Measurements from ENCODE around the gene SCTR. TPM values are rescaled to one million over a fixed set of nuclear protein-coding genes. Genes with fewer than 3 reads are reported as not detected.

Gene SCTR
- total RNA-seq, 1 experiment from 2014 or later: not detected

DNA sequence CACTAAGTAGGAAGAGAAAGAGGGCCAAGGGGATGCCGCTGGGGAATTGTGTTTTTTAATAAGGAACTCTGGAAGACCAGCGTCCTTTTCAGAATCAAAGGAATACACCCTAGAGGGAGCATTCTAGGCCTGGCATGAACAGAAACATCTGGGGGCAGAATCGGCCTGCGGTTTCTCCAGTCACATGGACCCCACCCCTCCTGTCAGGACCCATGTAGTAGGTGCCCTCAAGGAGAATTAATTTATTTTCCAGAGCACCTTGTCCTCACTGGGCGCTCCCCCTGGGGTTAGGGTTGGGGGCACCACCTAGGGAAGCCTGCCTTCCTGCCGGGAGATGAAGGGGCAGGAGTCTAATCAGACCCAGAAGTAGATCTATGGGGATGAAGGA is 48.4 kb downstream of the SCTR start:
- Mint-ChIP-seq H3K4me1 (ENCODE audit: insufficient read depth, unreplicated experiment) (peaks cover 5% of the 10 kb centered on the region), H3K27me3 (ENCODE audit: insufficient read depth, unreplicated experiment) (no peaks in the 10 kb centered on the region), H3K9me3 (ENCODE audit: unreplicated experiment) (no peaks in the 10 kb centered on the region), H3K27ac (ENCODE audit: low read depth, unreplicated experiment) (no peak overlapping the region), H3K36me3 (ENCODE audit: insufficient read depth, unreplicated experiment) (no peaks in the 10 kb centered on the region), H3K4me3 (ENCODE audit: unreplicated experiment) (no peak overlapping the region)
- ChIA-PET CTCF (interaction anchor here (0.6 to 8.0 kb wide), 32 partner anchors 9 to 600 kb away, joined by 3 to 124 read pairs (median 5); partner anchors contain the start of gene TMEM37), POLR2A (interaction anchor here (0.8 to 1.3 kb wide), 4 partner anchors 9 to 70 kb away, joined by 3 to 7 read pairs (median 6); no protein-coding TSS in a partner anchor)
- TF ChIP-seq, protein P1, sequence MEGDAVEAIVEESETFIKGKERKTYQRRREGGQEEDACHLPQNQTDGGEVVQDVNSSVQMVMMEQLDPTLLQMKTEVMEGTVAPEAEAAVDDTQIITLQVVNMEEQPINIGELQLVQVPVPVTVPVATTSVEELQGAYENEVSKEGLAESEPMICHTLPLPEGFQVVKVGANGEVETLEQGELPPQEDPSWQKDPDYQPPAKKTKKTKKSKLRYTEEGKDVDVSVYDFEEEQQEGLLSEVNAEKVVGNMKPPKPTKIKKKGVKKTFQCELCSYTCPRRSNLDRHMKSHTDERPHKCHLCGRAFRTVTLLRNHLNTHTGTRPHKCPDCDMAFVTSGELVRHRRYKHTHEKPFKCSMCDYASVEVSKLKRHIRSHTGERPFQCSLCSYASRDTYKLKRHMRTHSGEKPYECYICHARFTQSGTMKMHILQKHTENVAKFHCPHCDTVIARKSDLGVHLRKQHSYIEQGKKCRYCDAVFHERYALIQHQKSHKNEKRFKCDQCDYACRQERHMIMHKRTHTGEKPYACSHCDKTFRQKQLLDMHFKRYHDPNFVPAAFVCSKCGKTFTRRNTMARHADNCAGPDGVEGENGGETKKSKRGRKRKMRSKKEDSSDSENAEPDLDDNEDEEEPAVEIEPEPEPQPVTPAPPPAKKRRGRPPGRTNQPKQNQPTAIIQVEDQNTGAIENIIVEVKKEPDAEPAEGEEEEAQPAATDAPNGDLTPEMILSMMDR (IDR thresholded peaks at IDR 0.05; ENCODE audit: unreplicated experiment): no peak
- no peak for DNase-seq (ENCODE audit: unreplicated experiment)
- intact Hi-C loops (cut with micrococcal nuclease): loop anchor here (1.0 to 5.0 kb wide), 3 partner anchors 69 to 594 kb away; no protein-coding TSS in a partner anchor
- no TSS peak for BruUV-seq (replicated peaks)

DNA sequence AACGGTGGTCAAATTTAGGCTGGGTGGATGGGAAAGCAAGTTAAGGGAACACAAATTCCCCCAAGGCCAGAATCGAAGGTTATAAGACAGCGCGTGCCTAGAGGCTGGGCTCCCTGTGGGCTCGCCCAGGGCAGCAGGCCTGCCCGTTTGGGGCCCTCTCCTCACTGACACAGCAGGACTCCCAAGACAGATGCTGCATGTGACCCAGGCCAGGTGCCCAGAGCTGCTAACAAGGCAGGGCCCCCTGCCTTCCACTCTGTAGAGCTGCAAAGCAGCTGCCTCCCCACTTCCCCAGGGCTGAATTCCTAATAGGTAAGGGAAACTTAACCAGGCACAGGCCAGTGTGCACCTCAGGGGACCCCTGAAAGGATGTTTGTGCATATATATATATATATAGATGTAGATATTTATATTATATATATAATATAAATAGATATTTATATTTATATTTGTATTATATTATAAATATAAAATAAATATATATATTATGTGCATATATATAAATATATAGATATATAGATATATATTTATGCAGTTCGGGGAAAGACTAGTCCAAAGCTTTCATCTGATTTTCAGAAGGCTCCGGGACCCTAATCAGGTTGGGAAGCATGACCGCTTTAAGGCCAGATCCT is 48.9 kb downstream of the SCTR start:
- POLR2A ChIA-PET: no interaction called here

DNA sequence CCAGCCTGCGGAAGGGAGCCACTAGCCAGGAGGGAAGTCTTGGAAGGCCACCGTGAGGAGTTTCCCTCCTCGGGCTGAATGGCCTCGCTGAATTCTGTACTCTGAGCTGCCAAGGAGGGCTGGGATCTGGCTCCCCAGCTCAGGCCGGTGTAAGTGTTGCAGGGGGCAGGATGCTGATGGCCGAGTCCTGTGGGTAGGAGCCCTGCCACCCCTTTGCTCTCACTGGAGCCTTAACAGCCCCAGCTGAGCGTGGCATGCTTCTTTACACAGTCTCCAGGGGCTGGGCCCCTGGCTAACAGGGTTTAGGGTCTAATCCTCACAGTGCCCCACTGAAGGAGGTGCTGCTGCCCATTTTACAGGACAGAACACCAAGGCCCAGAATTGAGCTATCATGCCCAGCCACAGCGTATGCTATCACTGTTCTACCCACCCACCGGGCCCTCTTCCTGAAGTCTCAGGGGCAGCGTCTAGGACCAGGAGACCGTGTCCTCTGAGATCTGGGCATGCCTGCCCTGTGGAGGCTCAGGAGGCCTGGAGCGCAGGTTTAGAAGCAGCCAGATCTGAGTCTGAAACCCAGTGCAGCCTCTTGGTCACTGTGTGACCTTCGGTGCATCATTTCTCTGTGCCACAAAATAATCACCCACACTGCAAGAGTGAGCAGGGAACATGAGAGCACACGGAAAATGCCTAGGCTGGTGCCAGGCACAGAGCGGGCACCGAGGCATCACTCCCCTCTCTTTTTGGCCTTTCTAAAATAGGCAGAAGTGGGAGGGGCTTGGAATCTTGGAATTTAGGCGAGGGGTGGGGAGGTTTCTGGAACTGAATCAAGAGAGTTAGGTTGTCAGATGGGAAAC is 49.7 kb downstream of the SCTR start:
- ChIA-PET POLR2A (no interaction called here), CTCF (interaction anchor here (0.6 to 8.0 kb wide), 10 partner anchors 11 to 70 kb away, joined by 3 to 124 read pairs (median 25); no protein-coding TSS in a partner anchor)
- intact Hi-C loops (cut with micrococcal nuclease): loop anchor here (5.0 kb wide), 2 partner anchors 462 to 592 kb away; no protein-coding TSS in a partner anchor
- Mint-ChIP-seq H3K36me3 (ENCODE audit: insufficient read depth, unreplicated experiment) (no peaks in the 10 kb centered on the region), H3K9me3 (ENCODE audit: unreplicated experiment) (no peaks in the 10 kb centered on the region), H3K27me3 (ENCODE audit: insufficient read depth, unreplicated experiment) (no peaks in the 10 kb centered on the region), H3K4me1 (ENCODE audit: insufficient read depth, unreplicated experiment) (peaks cover 5% of the 10 kb centered on the region), H3K27ac (ENCODE audit: low read depth, unreplicated experiment) (no peak overlapping the region), H3K4me3 (ENCODE audit: unreplicated experiment) (no peak overlapping the region)
- DNase-seq (ENCODE audit: unreplicated experiment): no peak
- no TSS peak for BruUV-seq (replicated peaks)
- TF ChIP-seq, protein P1 (IDR thresholded peaks at IDR 0.05; ENCODE audit: unreplicated experiment): no peak

More for the DNA sequence above, 48.9 kb downstream of the SCTR start:
- CTCF ChIA-PET: interaction anchor here (0.6 to 8.0 kb wide), 30 partner anchors 8 to 599 kb away, joined by 3 to 124 read pairs (median 5); partner anchors contain the start of gene TMEM37
- Mint-ChIP-seq H3K27ac (ENCODE audit: low read depth, unreplicated experiment) (no peak overlapping the region), H3K36me3 (ENCODE audit: insufficient read depth, unreplicated experiment) (no peaks in the 10 kb centered on the region), H3K27me3 (ENCODE audit: insufficient read depth, unreplicated experiment) (no peaks in the 10 kb centered on the region), H3K4me3 (ENCODE audit: unreplicated experiment) (no peak overlapping the region), H3K4me1 (ENCODE audit: insufficient read depth, unreplicated experiment) (peaks cover 5% of the 10 kb centered on the region), H3K9me3 (ENCODE audit: unreplicated experiment) (no peaks in the 10 kb centered on the region)
- no TSS peak for BruUV-seq (replicated peaks)
- intact Hi-C loops (cut with micrococcal nuclease): loop anchor here (5.0 kb wide), 2 partner anchors 463 to 593 kb away; no protein-coding TSS in a partner anchor
- TF ChIP-seq, protein P1 (IDR thresholded peaks at IDR 0.05; ENCODE audit: unreplicated experiment): no peak
- DNase-seq (ENCODE audit: unreplicated experiment): no peak
